Osteoblast (primary cell): ENCODE results near the gene SIAE. TPM values are rescaled to one million over a fixed set of nuclear protein-coding genes. Genes with fewer than 3 reads are reported as not detected.

Experiments
- DNase-seq: peaks from one replicate; pipeline ENCODE4 v3.0.0; 2011; ENCODE audit warnings: low spot score, mixed read lengths; ENCODE audit not compliant: insufficient read length; ENCODE audit errors: missing footprints
- H2AFZ ChIP-seq: 2 replicates; pipeline ENCODE4 v1.6.0; 2011; ENCODE audit warnings: mild to moderate bottlenecking, low read length
- H3K27ac ChIP-seq: 2 replicates; pipeline ENCODE4 v1.5.1; 2011; ENCODE audit warnings: mild to moderate bottlenecking, low read depth, low read length, moderate library complexity
- H3K27me3 ChIP-seq: 2 replicates; pipeline ENCODE4 v1.6.0; 2012; ENCODE audit warnings: mild to moderate bottlenecking, control low read depth, inconsistent platforms, low read length, moderate library complexity; ENCODE audit not compliant: insufficient read depth
- H3K36me3 ChIP-seq: 2 replicates; pipeline ENCODE4 v1.5.1; 2011; ENCODE audit warnings: mild to moderate bottlenecking, low read length, control low read depth, moderate library complexity; ENCODE audit not compliant: insufficient read depth
- H3K4me1 ChIP-seq: 2 replicates; pipeline ENCODE4 v1.5.1; 2011; ENCODE audit warnings: mild to moderate bottlenecking, low read length, control low read depth, moderate library complexity; ENCODE audit not compliant: insufficient read depth
- H3K4me2 ChIP-seq: 2 replicates; pipeline ENCODE4 v1.6.0; 2011; ENCODE audit warnings: mild to moderate bottlenecking, low read length; ENCODE audit not compliant: insufficient read depth
- H3K4me3 ChIP-seq: fragments of 200-600 bp; sonication (generic); 3 replicates; pipeline ENCODE4 v1.5.1; 2012; ENCODE audit warnings: mild to moderate bottlenecking, low read length, inconsistent platforms; ENCODE audit not compliant: insufficient read depth
- H3K79me2 ChIP-seq: 2 replicates; pipeline ENCODE4 v1.6.0; 2012; ENCODE audit warnings: mild to moderate bottlenecking, low read length, control low read depth, inconsistent platforms; ENCODE audit not compliant: insufficient read depth
- H3K9me3 ChIP-seq: 2 replicates; pipeline ENCODE4 v1.5.1; 2011; ENCODE audit warnings: low read depth, low read length, control low read depth
- H4K20me1 ChIP-seq: 2 replicates; pipeline ENCODE4 v1.6.0; 2012; ENCODE audit warnings: mild to moderate bottlenecking, low read length, control low read depth; ENCODE audit not compliant: insufficient read depth
- total RNA-seq: library from RNA; depleted of rRNA; stranded (reverse); fragments of >200 nt; gene quantifications from 2 replicates; pipeline ENCODE4 v1.2.3, GENCODE V29; 2012
- TF ChIP-seq, protein P1 (sequence below): IDR thresholded peaks from 2 replicates; pipeline ENCODE4 v1.5.1; 2011; ENCODE audit warnings: mild to moderate bottlenecking, low read depth, low read length, moderate library complexity; ENCODE audit errors: extremely low read depth

SIAE gene
- total RNA-seq, 1 donor, result 10.5 TPM

GRCh38 chr11:124693142-124693541, 19.6 kb upstream of the SIAE start:
- Histone ChIP-seq H3K27ac (no peak overlapping the region), H3K36me3 (no peaks in the 10 kb centered on the region), H3K4me2 (no peak overlapping the region), H2AFZ (no peak overlapping the region), H3K79me2 (no peaks in the 10 kb centered on the region), H3K4me1 (no peaks in the 10 kb centered on the region), H4K20me1 (no peaks in the 10 kb centered on the region), H3K9me3 (no peaks in the 10 kb centered on the region), H3K4me3 (no peak overlapping the region), H3K27me3 (no peaks in the 10 kb centered on the region)
- TF ChIP-seq, protein P1, sequence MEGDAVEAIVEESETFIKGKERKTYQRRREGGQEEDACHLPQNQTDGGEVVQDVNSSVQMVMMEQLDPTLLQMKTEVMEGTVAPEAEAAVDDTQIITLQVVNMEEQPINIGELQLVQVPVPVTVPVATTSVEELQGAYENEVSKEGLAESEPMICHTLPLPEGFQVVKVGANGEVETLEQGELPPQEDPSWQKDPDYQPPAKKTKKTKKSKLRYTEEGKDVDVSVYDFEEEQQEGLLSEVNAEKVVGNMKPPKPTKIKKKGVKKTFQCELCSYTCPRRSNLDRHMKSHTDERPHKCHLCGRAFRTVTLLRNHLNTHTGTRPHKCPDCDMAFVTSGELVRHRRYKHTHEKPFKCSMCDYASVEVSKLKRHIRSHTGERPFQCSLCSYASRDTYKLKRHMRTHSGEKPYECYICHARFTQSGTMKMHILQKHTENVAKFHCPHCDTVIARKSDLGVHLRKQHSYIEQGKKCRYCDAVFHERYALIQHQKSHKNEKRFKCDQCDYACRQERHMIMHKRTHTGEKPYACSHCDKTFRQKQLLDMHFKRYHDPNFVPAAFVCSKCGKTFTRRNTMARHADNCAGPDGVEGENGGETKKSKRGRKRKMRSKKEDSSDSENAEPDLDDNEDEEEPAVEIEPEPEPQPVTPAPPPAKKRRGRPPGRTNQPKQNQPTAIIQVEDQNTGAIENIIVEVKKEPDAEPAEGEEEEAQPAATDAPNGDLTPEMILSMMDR, result no peak
- DNase-seq, result no peak

DNA sequence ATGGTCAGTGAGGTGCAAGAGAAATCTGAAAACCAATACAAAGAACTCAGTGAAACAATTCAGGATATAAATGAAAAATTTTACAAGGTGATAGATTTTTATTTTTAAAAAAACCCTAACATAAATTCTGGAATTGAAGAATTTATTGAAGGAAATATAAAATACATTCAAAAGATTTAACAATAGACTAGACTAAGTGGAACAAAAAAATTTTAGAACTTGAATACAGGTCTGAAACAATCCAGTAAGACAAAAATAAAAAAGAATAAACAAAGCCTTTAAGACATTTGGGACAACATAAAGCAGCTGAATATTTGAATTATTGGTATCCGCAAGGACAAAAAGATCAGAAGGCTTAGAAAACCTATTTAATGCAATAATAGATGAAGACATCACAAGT, 8.9 kb upstream of the SIAE start:
- no peaks in the 10 kb centered on the region for H3K4me1 ChIP-seq
- H4K20me1 ChIP-seq, result no peaks in the 10 kb centered on the region
- DNase-seq, result no peak
- no peak overlapping the region for H2AFZ ChIP-seq
- no peaks in the 10 kb centered on the region for H3K27me3 ChIP-seq
- no peaks in the 10 kb centered on the region for H3K79me2 ChIP-seq
- no peak overlapping the region for H3K4me3 ChIP-seq
- TF ChIP-seq, protein P1, result no peak
- H3K9me3 ChIP-seq, result peaks cover 2% of the 10 kb centered on the region
- H3K4me2 ChIP-seq, result no peak overlapping the region
- no peaks in the 10 kb centered on the region for H3K36me3 ChIP-seq
- H3K27ac ChIP-seq, result no peak overlapping the region

DNA sequence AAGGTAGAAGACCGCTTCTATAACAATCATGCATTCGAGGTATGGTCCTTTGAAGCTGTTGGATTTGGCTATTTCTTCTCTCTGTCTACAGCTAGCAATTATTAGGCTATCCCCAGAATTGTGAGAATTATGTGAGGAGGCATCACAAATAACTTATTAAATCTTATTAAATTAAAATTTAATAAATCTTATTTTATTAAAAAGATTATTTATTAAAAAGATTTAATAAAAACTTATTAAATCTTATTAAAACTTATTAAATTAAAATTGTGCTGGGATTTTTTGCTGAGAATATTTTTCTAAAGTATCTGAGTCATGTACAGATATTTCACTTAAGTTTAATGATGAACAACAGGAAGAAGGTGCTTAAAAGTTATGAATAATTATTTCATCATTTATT, 7.9 kb upstream of the SIAE start:
- Histone ChIP-seq H3K9me3 (peaks cover 2% of the 10 kb centered on the region), H3K27ac (no peak overlapping the region), H2AFZ (no peak overlapping the region), H3K79me2 (no peaks in the 10 kb centered on the region), H3K36me3 (no peaks in the 10 kb centered on the region), H4K20me1 (no peaks in the 10 kb centered on the region), H3K4me3 (no peak overlapping the region), H3K4me1 (no peaks in the 10 kb centered on the region), H3K4me2 (no peak overlapping the region), H3K27me3 (no peaks in the 10 kb centered on the region)
- TF ChIP-seq, protein P1, result no peak
- DNase-seq, result no peak

DNA sequence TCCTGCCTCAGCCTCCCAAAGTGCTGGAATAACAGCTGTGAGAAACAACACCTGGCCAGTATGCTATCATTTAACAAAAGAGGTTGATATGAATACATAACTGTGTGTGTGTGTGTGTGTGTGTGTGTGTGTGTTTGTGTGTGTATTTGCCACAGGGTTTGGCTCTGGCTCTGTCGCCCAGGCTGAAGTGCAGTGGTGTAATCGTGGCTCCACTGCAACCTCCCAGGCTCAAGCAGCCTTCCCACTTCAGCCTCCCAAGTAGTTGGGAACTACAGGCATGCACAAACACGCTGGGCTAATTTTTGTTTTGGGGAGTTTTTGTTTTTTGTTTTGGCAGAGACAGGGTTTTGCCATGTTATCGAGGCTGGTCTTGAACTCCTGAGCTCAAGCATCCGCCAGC, 4.9 kb upstream of the SIAE start:
- Histone ChIP-seq H3K27ac (no peak overlapping the region), H3K27me3 (no peaks in the 10 kb centered on the region), H3K79me2 (no peaks in the 10 kb centered on the region), H3K4me3 (no peak overlapping the region), H3K4me1 (peaks cover 6% of the 10 kb centered on the region), H3K4me2 (no peak overlapping the region), H3K36me3 (no peaks in the 10 kb centered on the region), H4K20me1 (no peaks in the 10 kb centered on the region), H3K9me3 (peaks cover 2% of the 10 kb centered on the region), H2AFZ (no peak overlapping the region)
- TF ChIP-seq, protein P1, result no peak
- DNase-seq, result no peak
